ENCODE results near the gene TRAPPC2L.
"Not testable (repeated sequence)": the region's sequence is repeated elsewhere in the genome, so short reads cannot be mapped to it uniquely, and the experiment has no call there.

Gene TRAPPC2L

GRCh38 chr16:88877564-88878289 lies 20.8 kb downstream of the TRAPPC2L start:
- no peak for DNase-seq (ENCODE audit: low read depth in 2 of 2)

- DNase-seq (ENCODE audit: low read depth in 2 of 2) = no peak
Observed at GRCh38 chr16:88878356-88878755, 21.4 kb downstream of the TRAPPC2L start.

GRCh38 chr16:88878967-88879787 lies 22.2 kb downstream of the TRAPPC2L start:
- DNase-seq (ENCODE audit: low read depth in 2 of 2) = no peak

GRCh38 chr16:88879788-88880055 lies 22.8 kb downstream of the TRAPPC2L start:
- no peak for DNase-seq (ENCODE audit: low read depth in 2 of 2)

- no peak for DNase-seq (ENCODE audit: low read depth in 2 of 2)
Observed at GRCh38 chr16:88880226-88881006, 23.5 kb downstream of the TRAPPC2L start.

GRCh38 chr16:88881007-88881615 lies 24.2 kb downstream of the TRAPPC2L start:
- DNase-seq (ENCODE audit: low read depth in 2 of 2) = no peak

DNA sequence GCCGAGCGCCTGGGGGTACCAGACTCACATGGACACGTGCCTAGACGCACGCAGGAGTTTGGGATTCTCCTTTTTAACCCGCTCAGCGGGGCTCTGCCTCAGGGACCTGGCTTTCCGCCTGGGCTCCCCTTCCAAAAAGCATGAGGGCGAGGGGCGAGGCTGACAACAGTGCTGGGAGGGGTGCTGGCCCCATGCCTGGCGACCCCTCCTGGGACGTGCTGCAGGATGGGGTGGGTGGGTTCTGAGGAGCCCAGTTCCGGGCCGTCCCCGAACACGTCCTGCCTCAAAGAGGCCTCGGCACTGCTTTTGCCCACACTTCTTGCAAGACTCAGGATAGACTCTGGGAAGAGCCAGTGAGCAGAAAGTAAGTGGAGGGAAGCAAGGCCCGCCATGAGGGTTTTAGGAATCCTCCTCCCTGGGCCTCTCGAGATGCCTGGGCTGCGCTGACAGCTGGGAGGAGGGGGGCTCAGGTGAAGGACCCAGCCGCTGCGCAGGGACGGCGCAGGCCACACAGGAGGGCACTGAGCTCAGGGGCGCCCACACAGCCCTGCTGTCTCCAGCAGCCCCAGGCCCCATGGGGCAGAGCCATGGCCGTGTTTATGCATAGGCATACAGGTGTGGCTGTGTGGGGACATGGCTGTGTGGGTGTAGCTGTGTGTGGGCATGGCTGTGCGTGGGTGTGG lies 24.9 kb downstream of the TRAPPC2L start:
- no peak for DNase-seq (ENCODE audit: low read depth in 2 of 2)

- DNase-seq (ENCODE audit: low read depth in 2 of 2) = no peak
Observed at GRCh38 chr16:88882358-88883030, 25.6 kb downstream of the TRAPPC2L start.

- DNase-seq (ENCODE audit: low read depth in 2 of 2) = no peak
Observed at GRCh38 chr16:88883117-88883895, 26.4 kb downstream of the TRAPPC2L start.

GRCh38 chr16:88883946-88884345 lies 27.0 kb downstream of the TRAPPC2L start:
- no peak for DNase-seq (ENCODE audit: low read depth in 2 of 2)

DNA sequence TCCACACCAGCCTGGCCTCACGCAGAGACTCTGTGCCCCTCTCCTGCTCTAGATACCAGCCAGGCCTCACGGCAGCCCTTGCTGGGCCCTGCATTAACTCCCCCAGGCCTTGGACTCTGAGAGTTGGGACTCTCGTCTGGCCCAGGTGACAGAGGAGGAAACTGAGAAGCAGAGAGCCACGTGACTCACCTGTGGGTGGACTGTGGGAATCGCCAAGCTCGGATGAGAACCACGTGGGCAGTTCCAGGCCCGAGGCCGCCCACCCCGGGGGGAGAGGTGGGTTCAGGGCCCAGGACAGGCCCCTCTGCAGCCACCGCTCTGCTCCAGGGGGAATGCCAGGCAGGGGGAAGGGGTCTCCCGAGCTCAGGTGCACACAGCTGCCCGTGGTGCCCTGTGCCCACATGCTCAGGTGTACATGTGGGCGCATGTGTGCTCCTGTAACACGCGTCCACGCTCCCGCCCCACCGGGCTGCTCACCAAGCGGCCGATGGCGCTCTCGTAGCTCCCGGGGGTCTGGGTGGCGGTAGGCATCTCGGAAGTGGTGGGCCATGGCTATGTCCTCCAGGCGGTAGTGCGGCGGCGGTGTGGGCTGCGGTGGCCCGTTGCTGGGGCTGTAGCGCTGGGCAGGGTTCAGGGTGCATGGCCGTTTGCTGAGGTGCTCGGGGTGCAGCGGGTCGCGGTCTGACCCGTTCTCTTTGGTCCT lies 27.8 kb downstream of the TRAPPC2L start:
- no peak for DNase-seq (ENCODE audit: low read depth in 2 of 2)

- DNase-seq (ENCODE audit: low read depth in 2 of 2) = no peak
Observed at GRCh38 chr16:88885693-88886280, 28.9 kb downstream of the TRAPPC2L start.

- no peak for DNase-seq (ENCODE audit: low read depth in 2 of 2)
Observed at GRCh38 chr16:88886420-88886844, 29.5 kb downstream of the TRAPPC2L start.

DNA sequence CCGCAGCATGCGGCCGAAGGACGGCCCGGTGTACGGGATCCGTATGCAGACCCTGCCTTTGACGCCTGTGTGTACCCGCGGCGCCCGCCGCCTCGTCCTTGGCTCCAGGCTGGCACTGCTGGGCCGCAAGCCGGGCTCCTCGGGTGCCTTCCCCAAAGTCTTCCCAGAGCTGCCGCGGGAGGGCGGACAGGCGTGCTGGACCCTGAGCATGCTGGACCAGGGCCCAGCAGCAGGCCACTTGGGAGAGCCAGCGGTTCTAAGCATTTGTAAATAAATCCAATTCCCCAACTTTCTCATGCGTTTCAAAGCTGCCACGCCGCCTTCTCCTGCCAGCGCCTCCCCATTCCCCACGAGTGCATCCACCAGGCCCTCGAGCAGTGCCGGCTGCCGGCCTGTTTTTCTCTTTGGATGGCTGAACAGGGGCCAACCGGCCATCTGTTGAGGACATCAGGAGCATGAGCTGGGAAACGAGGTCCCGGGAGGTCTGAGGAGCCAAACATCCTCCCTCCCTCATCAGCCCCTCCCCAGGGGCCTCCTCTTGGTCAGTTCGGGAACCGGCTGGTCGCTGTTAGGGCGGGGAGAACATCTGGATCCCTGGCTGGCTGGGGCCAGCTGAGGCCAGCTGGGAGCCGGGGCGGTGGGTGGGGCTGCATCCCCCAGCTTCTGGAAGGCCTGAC lies 30.1 kb downstream of the TRAPPC2L start:
- no peak for DNase-seq (ENCODE audit: low read depth in 2 of 2)

GRCh38 chr16:88888057-88888456 lies 31.1 kb downstream of the TRAPPC2L start:
- DNase-seq (ENCODE audit: low read depth in 2 of 2) = no peak

DNA sequence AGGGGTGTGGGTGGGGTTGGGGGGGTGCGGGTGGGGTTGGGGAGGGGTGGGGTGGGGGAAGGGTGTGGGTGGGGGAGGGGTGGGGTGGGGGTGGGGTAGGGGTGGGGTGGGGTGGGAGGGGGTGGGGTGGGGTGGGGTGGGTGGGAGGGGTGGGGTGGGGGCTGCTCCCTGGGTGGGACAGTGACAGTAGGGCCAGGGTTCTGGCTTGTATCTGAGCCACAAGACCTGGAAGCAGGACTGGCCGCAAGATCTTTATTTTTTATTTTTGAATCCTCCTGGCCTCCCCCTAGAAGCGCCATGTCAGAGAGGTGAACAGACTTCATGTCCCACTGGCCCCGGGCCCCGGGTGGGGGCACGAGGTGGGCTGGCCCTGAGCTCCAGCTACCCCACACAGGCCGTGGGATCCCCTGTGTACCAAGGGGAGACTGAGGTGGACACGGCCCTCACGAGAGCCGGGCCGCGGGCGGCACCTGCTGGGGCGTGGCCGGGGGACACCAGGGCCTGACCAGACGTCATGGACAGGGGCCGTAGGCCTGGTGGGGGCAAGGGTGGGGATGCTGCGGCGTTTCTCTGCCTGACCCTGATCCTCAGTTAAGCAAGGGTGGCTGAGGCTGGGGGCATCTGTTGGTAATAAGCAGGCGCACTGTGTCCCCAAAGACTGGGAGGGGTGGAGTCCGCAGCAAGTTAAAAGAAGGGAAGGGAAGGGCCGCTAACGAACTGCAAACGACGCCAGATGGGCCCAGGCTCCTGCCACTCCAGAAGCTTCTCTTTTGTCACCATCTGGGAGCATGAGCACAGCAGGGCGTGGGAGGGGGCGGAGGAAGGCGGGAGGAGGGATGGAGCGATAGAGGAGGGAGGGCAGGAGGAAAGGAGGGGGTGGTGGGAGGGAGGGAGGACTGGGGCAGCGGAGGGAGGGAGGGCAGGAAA lies 31.8 kb downstream of the TRAPPC2L start:
- no peak for DNase-seq (ENCODE audit: low read depth in 2 of 2)

DNA sequence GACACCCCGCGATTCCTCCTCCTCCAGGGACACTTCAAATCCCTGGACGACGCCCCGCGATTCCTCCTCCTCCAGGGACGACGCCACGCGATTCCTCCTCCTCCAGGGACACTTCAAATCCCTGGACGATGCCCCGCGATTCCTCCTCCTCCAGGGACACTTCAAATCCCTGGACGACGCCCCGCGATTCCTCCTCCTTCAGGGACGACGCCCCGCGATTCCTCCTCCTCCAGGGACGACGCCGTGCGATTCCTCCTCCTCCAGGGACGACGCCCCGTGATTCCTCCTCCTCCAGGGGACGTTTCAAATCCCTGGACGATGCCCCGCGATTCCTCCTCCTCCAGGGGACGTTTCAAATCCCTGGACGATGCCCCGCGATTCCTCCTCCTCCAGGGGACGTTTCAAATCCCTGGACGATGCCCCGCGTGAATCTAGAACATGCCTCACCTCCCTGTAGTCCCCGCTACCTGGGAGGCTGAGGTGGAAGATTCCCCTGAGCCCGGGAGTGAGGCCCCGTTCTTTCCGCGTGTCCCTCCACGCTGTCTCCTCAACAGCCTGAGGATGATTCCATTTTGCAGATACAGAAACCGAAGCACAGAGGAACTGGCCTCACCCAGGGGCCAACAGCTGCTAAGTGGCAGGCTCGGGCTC lies 32.9 kb downstream of the TRAPPC2L start:
- DNase-seq (ENCODE audit: low read depth in 2 of 2) = not testable (repeated sequence)
